Cardiac fibroblast (primary cell): Measurements from ENCODE around the gene DNAJC11.
A peak's percentile ranks its signal among the peaks of the same experiment; 100 is the strongest.

Source experiments
- DNase-seq, 2 donors: peaks; one replicate each; pipeline versions ENCODE4 v3.0.0 to v3.0.0-alpha.2; 2010; ENCODE audit warnings: low read depth in 2 of 2
- H3K4me3 ChIP-seq, 2 donors: replicated peaks in 1 of 2; 1 replicate in 1 of 2; 2 replicates in 1 of 2; pipeline ENCODE4 v1.5.1; 2011; ENCODE audit warnings: low read depth in 2 of 2, low read length in 2 of 2, mild to moderate bottlenecking in 2 of 2, moderate library complexity in 1 of 2
- CTCF ChIP-seq: IDR thresholded peaks from one replicate; pipeline ENCODE4 v1.5.1; 2011; ENCODE audit warnings: low read depth, mild to moderate bottlenecking, low read length, inconsistent platforms

The DNAJC11 gene

GRCh38 chr1:6619045-6619444 is 82.6 kb downstream of the DNAJC11 start:
- no peak for TF ChIP-seq CTCF
- no peak for DNase-seq

GRCh38 chr1:6614929-6615785 is 86.5 kb downstream of the DNAJC11 start:
- no peak for TF ChIP-seq CTCF
- peak in 1 of 2 donors; percentile 10 for DNase-seq
- peak overlapping the region; percentile 75 to 86 for H3K4me3 ChIP-seq

More at GRCh38 chr1:6619045-6619444, 82.6 kb downstream of the DNAJC11 start:
- H3K4me3 ChIP-seq = no peak overlapping the region

- no peak for TF ChIP-seq CTCF
- peak overlapping the region; percentile 75 to 86 for H3K4me3 ChIP-seq
- DNase-seq = peak in 1 of 2 donors; percentile 43
Measured at GRCh38 chr1:6614019-6614928, 87.3 kb downstream of the DNAJC11 start.

GRCh38 chr1:6613361-6614018 is 88.1 kb downstream of the DNAJC11 start, which contains the start of gene PHF13:
Gene PHF13, plus strand, starts transcription at chr1:6613731. Its CDS starts 336 bp downstream, at chr1:6614067.
- TF ChIP-seq CTCF = no peak
- peak; percentile 99 to 100 for DNase-seq
- H3K4me3 ChIP-seq = peak within 1 kb of the TSS; percentile 77 to 86

GRCh38 chr1:6612641-6613360 is 88.8 kb downstream of the DNAJC11 start:
- H3K4me3 ChIP-seq = peak overlapping the region; percentile 74 to 77
- DNase-seq = peak; percentile 39 to 50
- no peak for TF ChIP-seq CTCF
